ENCODE data around the gene KIF23.

Gene KIF23

DNA sequence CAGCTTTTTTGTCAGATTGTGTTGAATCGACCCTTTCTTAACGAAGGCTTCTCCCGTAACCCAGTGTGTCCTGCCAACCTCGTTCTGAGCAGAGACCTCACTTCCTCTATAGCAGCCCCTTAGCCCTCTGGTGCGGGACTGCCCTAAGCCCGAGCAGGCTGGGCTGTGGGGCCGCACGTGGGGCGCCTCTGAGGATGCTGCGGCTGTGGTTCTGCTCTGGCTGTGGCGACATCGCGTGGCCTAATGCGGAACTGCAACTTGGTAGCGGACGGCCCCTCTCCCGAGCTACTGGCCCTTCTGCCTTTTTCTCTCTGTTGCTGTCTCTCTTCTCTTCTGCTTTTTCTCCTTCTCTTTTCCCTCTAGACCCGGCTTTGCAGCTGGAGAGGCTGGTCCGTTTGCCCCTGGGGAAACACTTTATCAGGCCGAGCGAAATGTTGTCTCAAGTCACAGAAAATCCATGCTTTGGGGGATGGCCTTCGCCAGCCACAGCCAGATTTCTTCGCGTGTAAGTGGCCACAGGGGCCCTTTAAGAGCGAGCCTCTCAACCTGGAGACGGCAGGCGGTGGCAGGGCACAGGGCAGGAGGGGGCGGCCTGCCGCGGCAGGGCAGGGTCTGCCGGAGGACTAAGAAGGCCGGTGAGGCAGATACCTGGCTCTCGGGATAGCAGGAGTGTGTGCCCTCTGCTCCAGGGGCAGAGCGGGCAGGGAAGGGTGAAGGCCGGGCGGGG is 19.4 kb upstream of the KIF23 start:
- peak; percentile 40 for DNase-seq (ENCODE audit: low read depth, low spot score)

DNA sequence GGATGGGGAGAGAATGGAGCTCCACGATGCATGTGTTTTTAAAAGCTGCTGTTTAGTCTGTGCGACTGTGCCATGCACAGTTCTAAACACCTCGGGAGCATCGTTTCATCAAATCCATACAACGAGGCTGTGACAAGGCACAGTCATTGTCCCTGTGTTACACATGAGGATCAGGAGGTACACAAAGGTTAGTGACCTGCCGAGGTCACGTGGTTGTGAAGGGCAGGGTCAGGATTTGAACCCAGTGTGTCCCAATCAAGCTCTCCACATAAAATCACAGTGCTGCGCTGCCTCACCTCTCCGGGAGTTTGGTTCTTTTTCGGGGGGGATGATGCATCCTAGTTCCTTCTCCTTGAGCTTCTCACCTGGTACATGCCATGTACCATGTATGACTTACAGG is 18.7 kb upstream of the KIF23 start:
- DNase-seq (ENCODE audit: low read depth, low spot score) = no peak

DNA sequence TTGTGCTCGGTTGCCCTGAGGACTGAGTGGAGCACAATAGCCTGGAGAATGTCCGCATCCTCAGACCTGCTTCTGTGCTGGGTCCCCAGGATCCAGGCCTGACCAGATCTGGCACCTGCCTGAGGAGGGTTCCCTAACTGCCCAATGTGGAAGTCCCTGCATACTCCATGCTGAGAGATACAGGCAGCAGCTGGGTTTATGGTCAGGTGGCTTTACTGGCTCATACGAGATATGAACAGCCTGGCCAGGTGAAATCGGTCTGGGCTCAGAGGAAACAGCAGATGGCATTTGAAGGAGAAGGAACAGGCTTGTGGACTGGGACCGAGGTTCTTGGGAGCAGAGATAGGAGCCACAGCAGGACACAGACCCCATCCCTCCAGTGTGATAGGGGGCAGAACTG is 18.2 kb upstream of the KIF23 start:
- no peak for DNase-seq (ENCODE audit: low read depth, low spot score)

DNA sequence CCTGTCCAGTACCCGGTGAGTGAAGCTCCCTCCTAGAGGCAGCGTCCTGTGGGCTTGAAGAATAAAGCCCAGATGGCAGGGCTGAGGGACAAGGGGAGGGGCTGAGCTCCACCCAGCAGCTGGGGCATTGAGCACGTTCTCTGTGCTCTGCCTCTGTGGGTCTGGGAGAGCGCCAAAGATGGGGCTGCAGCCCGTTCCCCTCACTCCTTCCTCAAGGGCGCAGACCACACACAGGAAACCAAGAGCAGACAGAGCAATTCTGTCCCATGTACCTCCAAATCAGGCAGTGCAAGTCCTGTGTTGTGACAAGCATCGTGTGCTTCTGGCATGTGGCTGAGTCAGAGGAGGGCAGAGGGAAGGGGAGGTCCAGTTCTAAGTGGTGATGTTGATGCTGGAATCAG is 15.7 kb upstream of the KIF23 start:
- DNase-seq (ENCODE audit: low read depth, low spot score) = no peak

DNA sequence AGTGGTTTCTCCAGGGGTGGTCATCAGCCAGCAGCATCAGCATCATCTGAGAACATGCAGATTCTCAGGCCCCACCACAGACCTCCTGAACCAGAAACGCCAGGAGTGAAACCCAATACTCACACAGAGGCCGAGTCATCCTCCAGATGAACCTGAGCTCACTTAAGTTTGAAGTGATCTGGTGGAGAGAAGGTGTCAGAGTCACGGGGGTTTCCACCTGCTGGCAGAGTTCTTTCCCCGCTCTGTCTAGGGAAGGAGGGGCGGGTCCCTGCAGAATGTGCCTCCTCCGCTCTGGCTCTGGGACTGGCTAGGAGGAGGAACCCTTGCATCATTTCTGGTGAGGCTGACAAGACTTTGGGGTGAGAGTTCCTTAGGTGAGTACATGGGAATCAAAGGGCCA is 13.3 kb upstream of the KIF23 start:
- DNase-seq (ENCODE audit: low read depth, low spot score) = no peak

DNA sequence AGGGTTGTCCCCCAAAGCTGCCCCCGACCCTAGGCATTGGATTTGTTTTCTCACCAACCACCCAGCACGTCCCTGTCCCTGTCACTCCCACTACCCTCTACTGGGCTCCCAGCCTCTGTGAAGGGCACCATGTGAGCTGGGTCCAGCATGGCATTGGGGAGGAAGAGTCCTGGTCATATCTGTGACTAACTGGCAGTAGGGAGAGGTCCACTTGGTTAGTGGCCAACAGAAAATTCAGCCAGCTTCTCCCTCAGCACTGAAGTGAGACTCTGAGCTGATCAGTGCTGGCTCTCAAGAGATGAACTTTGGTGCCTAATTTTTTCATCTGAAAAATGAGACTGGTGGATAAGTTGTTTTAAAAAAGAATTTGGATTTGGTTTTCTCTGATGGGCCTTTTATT is 11.3 kb upstream of the KIF23 start:
- no peak for DNase-seq (ENCODE audit: low read depth, low spot score)

DNA sequence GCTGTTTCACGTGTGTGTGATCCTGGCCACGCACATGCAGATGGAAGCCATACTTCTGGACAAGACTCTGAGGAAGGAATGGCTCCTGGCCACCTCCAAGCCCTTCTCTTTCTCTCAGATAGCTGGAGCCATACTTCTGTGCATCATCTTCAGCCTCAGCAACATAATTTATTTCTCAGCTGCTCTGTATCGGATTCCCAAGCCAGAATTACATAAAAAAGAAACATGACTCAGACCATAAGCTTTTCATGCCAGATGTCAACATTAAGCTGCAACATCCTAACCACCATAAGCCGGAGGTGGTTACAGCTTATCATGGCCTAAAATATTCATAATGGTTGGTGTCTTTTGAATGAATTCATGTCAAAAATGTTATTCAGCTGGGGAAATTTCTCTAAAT is 10.6 kb upstream of the KIF23 start:
- DNase-seq (ENCODE audit: low read depth, low spot score) = peak; percentile 28

DNA sequence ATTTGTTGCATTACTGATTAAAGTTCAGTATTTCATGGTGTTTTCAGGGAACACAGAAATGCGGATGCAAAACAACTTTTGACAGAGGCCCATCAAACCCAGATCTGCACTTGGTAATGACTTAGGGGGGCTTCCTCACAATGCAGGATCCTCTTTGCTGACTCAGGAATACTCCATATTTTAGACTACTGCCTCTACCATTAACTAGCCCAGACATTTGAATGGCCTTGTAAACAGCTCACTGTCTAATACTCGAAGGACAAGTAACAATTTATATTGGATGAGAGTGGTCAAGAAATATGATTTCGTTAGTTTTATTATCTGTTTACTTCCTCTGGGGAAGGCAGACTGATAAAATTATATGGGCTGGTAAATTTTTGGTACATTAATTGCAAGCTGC is 9.0 kb upstream of the KIF23 start:
- no peak for DNase-seq (ENCODE audit: low read depth, low spot score)

DNA sequence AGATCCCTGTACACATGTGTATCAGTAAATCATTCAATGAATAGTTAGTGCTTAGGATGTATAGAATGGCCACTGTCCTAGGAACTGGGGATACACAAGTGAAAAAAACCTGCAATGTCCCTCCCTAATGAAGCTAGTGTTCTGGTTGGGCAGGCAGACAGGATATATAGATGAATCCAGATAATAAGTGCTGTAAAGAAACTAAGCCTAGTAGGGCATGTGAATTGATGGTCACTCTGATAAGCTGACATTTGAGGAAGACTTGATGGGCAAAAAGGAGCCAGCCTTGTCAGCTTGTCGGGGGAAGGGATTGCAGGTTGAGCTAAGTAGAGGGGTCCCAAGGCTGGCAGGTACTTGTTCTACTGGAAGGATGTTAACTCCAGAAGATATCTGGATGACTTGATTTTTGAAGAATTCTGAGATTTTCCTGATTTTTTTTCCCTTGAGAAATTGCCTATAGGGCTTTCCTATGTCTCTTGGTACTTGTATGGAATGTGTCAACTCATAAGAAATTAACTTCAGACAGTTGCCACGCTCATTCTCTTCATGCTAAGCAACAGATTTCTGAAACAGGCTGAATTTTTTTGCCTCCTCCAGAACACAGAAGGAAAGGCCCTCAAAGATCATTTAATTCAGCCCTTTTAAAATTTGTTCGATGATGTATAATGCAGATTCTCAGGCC is 6.3 kb upstream of the KIF23 start:
- DNase-seq (ENCODE audit: low read depth, low spot score) = no peak

DNA sequence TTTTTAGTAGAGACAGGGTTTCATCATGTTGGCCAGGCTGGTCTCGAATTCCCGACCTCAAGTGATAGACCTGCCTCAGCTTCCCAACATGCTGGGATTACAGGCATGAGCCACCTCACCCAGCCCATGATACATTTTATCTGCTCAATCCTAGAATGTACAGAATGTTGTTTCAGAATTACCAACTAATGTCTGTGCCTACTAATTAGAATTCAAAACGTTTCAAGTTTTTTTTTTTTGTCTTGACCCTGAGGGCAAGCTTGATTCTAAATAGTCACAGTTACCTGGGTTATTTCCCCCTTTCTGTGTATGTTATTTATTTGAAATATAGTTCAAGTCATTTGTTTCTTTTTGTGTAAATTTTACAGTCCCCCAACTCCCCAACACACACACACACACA is 5.3 kb upstream of the KIF23 start:
- no peak for DNase-seq (ENCODE audit: low read depth, low spot score)

DNA sequence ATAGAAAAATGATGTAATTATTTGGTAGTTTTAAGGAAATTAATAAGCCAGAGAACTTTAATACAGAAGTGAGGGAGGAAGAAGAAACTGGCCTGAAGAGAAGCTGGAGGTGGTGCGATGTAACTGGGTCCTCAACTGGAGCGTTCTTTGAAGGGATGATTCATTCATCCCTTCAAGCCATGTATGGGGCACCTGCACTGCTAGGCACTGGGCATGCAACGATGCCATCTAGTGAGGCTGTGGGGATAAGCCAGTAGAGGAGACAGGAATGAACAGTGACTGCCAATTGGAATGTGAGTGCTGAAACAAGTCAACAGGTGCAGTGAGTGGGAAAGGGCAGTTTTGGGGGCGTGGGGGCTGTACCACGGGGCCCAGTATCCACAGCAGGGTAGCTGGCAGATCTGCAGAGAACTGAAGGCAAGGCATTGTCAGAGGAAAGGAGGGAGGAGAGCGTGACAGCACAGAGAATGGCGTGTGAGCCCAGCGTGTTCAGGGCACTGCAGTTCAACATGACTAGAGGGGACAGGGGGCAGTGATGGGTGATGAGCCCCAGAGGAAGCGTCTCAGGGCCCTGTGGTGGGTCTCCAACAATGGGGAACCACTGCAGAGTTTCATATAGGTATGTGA is 3.8 kb upstream of the KIF23 start:
- no peak for DNase-seq (ENCODE audit: low read depth, low spot score)

DNA sequence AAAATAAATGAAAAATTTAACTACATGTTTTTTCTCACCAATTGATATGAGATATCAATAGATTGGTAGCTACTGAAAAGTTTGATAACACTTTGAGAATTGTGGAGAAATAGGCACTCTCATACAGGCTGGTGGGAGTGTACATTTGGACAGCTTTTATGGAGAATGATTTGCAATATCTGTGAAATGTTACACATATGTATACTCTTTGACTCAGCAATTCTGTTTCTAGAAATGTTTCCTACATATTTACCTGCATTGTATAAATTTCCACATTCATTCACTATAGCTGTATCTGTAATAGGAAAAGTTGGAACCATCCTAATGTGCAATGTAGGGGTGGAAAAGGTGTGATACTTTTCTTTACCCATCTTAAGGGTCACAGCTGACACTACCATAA is 1.9 kb upstream of the KIF23 start:
- no peak for DNase-seq (ENCODE audit: low read depth, low spot score)

DNA sequence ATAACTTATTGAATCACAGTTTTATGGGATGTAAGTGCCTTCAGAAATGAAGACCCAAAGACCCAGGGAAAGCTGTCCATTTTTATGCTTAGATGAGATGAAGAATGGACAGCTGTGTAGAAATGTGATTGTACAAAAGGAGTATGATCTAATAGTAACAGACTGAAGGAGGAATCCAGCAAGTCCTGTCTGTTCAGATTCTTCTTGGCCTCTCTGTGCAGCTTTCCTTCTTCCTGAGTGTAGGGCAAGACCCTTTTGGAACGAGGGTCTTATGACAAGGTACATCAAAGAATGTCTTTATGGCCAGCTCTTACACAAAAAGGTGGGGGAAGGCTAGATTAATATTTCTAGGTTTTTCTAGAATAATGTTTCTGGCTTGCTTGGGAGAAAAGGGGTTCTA is 1.4 kb upstream of the KIF23 start:
- no peak for DNase-seq (ENCODE audit: low read depth, low spot score)

DNA sequence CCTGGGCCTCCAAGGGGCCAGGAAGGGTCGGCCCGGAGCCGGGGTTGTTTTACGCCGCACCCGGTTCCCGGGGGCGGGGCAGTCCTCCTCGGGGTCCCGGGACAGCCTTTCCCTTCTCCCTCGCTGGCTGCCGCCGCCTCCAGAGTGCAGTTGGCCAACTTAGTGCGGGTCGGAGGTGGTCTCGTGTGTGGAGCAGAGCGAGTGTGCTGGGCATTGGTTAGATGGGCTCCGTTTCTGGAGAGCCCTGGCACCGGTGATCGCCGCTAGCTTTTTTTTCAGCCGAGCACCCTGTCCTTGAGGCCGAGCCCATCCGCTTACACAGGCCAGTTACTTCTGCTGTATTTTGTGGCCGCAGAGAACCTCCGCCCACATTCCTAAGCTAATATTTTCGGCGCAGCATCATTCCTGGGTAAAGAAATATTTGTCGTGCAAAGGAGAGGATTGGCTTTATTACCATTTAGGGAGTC is 585 bp downstream of the KIF23 start:
- peak; percentile 37 for DNase-seq (ENCODE audit: low read depth, low spot score)

DNA sequence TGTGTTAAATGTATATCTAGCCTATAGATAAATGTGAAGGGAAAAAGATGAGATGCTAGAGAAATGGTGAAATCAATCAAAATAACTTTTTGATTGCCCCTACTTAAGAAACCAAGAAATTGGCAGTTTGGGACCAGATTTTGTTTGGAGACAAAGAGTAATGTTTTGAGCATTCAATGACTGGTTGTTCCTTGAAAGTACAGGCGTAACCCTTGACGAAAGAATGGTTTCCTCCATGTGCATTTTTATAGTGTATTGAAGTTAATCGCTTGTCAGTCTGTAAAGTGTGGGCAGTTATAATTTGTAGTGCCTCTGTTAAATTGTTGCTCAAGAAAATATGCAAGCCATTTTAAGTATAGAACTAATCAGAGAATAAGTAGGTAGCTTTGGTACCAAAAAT is 1.2 kb downstream of the KIF23 start:
- no peak for DNase-seq (ENCODE audit: low read depth, low spot score)

DNA sequence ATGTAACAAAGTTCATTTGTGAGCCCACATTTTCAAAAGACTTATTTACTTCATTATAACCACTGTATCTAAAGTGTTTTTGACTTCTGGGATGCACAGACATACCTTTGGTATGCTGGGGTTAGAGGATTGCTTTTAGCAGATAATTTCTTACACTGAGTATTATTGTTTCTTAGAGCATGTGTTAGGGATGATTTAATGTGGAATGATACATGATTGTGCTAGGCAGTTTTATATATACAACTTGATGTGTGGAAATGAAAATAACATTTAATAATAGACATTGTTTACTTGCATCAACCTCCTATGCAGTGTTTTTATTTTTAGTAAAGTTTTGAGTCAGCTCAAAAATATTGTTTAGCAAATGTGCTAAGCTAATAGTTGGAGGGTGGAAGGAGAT is 3.4 kb downstream of the KIF23 start:
- no peak for DNase-seq (ENCODE audit: low read depth, low spot score)

DNA sequence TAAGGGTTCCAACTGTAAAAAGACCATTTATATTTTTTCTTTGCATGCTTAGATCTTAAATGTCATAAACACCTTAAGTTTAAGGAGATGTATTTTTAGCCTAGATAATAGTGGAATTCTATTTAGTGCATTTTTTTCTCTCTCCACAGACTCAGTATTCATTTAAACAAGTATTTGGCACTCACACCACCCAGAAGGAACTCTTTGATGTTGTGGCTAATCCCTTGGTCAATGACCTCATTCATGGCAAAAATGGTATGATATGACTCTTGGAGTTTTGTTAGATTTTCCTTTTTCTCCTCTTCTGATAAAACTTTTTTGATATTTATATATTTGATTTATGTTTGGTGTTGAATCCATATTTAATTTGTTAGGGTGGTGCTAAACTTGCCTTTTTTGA is 7.3 kb downstream of the KIF23 start:
- no peak for DNase-seq (ENCODE audit: low read depth, low spot score)

DNA sequence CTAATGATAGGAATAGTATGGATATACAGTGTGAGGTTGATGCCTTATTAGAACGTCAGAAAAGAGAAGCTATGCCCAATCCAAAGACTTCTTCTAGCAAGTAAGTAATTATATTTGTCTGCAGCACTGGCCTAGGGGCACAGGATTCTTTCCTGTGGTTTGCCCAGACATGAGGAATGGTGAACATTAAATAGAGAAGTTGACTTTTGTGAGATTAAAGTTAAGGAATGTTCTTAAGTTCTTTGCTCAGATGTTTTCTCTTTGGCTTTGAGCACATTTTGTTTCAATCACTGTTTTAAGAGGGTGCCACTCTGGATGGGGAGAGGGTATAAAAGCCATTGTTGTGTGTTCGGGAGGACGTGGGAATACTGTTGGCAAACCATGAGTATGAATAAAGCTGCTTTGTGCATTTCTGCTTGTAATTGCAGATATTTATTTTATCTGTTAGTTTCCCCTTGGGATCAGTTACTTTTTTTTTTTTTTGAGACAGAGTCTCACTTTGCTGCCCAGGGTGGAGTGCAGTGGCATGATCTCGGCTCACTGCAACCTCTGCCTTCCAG is 8.3 kb downstream of the KIF23 start:
- DNase-seq (ENCODE audit: low read depth, low spot score) = no peak

DNA sequence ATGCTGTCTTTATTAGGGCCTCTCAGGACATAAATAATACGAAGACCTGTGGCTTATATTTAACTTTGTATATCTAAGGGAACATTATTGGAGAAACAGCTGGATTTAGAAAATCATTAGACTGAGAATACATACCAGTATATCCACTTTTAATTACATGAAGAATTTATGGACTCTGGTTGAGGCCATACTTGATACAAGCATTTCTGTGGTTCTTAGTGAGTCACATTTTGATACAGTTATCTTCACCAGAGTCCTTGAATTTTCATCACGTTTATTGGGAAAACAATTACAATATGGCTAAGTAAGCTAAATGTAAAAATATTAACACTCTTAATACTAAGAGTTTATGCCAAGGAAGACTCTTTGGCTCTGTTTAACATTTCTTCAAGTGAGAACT is 9.9 kb downstream of the KIF23 start:
- DNase-seq (ENCODE audit: low read depth, low spot score) = no peak

DNA sequence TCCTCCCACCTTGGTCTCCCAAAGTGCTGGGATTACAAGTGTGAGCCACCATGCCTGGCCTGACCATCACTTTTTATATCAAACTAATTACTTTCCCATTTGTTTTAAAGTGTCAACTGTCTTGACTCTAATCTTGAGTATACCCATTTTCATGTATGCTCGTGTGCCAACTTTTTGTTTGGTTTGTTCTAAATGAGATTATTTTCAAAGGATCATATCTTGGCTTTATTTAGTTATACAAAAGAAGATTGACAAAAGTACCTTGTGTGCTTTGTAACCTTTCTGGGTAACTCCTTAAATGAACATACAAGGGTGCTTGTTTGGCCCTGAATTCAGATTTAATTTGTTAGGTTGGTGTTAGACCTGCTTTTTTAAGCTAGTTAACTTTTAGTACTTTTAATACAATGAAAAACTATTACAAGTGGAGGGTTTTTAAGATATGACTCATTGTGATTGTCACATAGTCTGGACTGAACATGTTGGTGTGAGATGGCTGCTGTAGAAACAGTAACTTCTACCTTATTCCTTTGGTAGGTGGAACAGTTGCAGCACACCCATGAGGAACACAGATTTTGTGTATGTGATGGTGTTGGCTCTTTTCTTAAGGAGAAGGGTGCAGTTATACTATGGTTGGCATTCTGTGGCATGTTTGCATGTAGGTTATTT is 10.7 kb downstream of the KIF23 start:
- no peak for DNase-seq (ENCODE audit: low read depth, low spot score)

DNA sequence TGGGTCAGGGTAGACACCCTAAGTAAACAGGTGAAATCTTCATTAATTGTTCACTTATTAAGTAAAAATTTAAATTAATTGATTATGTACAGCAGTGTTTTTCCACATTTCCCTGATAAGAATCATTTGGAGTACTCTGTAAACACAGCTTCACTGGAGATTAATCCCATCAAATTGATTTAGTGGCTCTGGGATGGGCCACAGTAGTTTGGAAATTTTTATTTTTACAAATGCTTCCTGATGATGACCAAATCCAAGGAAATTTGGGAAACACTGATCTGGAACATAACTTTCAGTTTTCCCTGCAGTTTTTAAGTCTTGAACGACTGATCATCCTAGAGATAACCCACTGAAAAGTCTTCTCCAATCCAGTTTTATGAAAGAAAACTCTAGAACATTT is 19.7 kb downstream of the KIF23 start:
- no peak for DNase-seq (ENCODE audit: low read depth, low spot score)

DNA sequence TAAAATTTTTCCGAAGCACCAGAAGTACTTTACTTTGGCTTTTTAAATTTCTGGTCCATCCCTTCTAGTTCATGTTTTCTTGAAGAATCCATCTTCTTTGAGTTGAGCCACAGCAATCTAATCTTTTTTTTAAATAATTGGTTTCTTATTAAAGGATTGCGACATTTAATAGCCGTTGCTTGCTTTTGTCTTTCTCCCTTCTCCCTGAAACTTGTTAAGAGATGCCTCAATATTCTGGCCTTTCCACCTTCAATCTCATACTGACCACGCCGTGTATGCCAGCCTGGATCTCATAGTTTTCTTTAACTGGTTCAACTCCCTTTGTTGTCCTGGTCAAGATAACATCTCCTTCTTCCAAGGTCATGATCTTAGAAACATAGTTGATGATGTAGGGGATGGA is 20.1 kb downstream of the KIF23 start:
- DNase-seq (ENCODE audit: low read depth, low spot score) = no peak

Data from smooth muscle cell of the brain vasculature (primary cell).